Epithelial cell of esophagus (primary cell): Measurements from ENCODE around the gene CYP11A1.
A peak's percentile ranks its signal among the peaks of the same experiment; 100 is the strongest.

Experiments
- DNase-seq: peaks from one replicate; pipeline ENCODE4 v3.0.0; 2010; ENCODE audit warnings: low read depth
- H3K4me3 ChIP-seq: 2 replicates; pipeline ENCODE4 v1.5.1; 2011; ENCODE audit warnings: mild to moderate bottlenecking, low read length, control low read depth
- TF ChIP-seq, protein P1 (sequence below): IDR thresholded peaks from 2 replicates; pipeline ENCODE4 v1.5.1; 2011; ENCODE audit warnings: low read depth, mild to moderate bottlenecking, low read length, control low read depth, inconsistent platforms; ENCODE audit not compliant: insufficient read depth; ENCODE audit errors: missing control alignments

The CYP11A1 gene

DNA sequence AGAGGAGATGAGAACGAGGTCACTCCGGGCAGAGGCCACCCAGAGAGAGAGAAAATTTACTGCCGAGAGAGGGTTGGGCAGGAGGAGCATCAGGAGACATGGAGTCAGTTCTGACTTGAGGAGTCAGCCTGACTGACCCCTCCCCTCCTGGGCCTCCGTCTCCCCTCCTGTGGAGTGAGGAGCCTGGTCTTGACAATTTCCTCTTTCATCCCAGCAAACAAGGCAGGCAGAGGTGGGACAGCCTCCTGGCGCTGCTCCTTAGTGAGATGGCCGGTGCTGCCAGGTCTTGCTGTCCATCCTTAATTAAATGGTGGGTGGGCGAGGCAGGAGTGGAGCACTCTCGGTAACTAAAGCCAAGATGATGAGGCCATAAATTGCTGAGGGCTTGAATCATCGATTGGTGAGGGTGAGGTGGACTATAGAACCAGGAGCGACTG, 60.6 kb downstream of the CYP11A1 start:
- H3K4me3 ChIP-seq: no peak overlapping the region
- peak; percentile 11 for DNase-seq
- TF ChIP-seq, protein P1, sequence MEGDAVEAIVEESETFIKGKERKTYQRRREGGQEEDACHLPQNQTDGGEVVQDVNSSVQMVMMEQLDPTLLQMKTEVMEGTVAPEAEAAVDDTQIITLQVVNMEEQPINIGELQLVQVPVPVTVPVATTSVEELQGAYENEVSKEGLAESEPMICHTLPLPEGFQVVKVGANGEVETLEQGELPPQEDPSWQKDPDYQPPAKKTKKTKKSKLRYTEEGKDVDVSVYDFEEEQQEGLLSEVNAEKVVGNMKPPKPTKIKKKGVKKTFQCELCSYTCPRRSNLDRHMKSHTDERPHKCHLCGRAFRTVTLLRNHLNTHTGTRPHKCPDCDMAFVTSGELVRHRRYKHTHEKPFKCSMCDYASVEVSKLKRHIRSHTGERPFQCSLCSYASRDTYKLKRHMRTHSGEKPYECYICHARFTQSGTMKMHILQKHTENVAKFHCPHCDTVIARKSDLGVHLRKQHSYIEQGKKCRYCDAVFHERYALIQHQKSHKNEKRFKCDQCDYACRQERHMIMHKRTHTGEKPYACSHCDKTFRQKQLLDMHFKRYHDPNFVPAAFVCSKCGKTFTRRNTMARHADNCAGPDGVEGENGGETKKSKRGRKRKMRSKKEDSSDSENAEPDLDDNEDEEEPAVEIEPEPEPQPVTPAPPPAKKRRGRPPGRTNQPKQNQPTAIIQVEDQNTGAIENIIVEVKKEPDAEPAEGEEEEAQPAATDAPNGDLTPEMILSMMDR: no peak

DNA sequence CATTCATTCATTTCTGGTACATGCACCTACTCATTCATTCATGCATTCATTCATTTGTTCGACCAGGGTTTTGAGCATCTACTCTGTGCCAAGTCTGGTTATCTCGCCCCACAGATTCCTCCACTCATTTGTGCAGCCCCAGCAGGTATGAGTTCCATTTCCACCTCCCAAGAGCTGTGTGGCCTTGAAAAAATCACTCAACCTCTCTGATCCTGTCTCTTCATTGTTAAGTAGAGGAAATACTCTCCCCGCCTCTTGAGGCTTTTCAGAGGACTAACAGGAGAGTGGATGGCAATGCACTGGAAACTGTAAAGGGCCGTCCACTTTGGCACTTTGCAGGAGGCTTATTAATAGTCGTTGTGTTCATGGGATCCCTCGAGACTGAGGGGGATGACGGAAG, 61.8 kb downstream of the CYP11A1 start:
- no peak overlapping the region for H3K4me3 ChIP-seq
- DNase-seq: no peak
- TF ChIP-seq, protein P1: no peak

DNA sequence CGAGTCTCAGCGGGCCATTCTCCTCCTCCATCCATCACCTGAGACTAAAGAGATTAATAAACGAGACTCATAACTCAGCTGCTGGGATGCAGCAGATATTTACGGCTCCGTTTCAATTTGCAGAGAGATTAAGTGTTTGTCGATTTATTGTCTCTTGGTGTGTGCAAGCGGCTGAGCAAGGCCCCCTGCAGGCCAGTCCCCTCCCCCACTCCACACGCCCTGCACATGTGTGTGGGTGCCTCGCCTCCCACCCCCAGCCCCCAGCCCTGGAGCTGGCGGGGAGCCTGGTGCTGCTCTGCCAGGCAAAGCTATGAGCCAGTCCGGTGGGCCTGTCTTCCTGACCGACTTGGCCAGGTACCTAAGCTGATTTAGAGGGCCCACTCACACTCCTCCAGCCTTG, 63.0 kb downstream of the CYP11A1 start:
- DNase-seq: no peak
- TF ChIP-seq, protein P1: no peak
- no peak overlapping the region for H3K4me3 ChIP-seq

DNA sequence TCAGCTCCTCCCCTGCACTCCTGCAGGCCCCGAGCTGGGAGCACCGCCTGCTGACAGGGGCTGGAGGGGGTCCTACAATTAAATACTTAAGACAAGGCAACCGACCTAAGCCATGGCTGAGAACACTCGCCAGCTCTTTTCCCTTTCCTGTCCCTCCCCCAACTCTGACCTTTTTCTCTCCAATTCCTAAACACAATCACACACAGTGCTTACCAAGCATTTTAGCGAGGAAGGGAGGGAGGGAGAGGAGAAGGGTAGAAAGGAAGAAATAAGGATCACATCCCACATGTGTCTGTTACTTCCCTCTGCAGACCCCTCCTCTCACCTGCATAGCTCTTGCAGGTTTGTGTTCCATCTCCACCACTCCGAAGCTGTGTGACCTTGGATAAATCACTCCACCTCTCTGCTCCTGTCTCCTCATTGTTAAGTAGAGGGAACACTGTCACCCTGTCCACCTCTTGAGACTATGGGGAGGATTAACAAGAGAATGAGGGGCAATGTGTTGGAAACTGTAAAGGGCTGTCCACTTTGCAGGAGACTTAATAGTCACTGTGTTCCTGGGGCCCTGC, 63.6 kb downstream of the CYP11A1 start:
- TF ChIP-seq, protein P1: no peak
- no peak overlapping the region for H3K4me3 ChIP-seq
- DNase-seq: no peak

DNA sequence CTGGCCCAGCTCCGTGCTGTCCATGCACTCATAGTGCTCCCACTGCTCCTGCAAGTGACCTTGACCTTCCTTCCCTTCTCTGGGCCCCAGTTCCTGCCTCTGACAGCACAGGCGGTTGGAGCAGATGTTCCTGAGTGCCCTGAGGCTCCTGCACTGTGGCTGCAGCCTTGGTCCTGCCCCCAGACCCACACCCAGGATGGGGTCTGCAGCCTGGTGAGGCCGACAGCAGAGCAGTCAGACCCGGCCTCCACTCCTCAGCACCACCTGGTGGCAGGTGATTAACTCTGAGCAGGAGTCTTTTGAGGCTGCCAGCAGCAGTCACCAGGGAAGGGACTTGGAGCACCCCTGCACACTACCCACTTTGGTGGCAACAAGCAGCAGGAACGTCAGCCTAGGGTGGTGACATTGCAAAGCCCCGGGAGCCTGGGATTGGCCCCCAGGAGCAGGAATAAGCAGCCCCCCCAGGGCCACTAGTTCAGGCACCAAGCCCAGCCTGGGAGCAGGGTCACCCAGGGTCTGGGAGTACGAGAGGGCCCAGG, 64.6 kb downstream of the CYP11A1 start:
- TF ChIP-seq, protein P1: peak; percentile 80
- peak; percentile 48 for DNase-seq
- no peak overlapping the region for H3K4me3 ChIP-seq

DNA sequence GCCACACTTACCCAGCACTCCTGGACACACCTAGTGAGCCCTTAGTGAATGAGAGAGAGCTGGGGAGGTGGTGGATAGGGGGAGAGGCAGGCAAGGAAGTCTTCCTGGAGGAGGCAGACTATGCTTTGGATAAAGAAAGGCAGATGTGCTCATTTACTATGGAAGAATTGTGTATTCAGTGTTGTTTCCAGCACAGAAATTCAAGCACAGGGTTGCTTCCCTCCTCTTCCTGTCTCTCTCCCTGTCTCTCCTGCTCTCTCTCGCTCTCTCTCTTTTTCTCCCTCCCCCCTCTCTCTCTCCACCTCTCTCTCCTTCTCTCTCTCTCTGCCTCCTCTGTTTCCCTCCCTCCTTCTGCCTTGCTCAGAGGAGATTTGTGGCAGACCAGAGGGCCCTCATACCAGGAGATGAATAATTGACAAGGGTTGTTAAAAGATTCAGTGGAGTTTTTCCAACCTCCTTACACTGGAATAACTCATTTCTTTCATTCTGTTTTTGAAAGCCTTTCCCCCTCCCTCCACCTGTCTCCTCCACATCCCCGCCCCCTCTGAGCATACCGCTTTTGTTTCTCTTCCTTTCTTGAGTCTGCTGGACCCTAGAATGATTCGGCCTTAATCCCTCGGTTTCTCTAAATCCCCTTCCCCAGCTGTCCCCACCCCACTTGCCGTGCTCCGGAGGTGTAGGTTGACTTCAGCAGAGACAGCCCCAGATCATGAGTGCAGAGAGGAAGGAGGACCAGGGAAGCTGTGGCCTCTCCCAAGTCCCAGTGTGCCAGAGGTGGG, 65.7 kb downstream of the CYP11A1 start:
- TF ChIP-seq, protein P1: no peak
- H3K4me3 ChIP-seq: no peak overlapping the region
- DNase-seq: no peak
